Measurements from ENCODE around the gene OPRL1.
A peak's percentile ranks its signal among the peaks of the same experiment; 100 is the strongest.

Gene OPRL1

DNA sequence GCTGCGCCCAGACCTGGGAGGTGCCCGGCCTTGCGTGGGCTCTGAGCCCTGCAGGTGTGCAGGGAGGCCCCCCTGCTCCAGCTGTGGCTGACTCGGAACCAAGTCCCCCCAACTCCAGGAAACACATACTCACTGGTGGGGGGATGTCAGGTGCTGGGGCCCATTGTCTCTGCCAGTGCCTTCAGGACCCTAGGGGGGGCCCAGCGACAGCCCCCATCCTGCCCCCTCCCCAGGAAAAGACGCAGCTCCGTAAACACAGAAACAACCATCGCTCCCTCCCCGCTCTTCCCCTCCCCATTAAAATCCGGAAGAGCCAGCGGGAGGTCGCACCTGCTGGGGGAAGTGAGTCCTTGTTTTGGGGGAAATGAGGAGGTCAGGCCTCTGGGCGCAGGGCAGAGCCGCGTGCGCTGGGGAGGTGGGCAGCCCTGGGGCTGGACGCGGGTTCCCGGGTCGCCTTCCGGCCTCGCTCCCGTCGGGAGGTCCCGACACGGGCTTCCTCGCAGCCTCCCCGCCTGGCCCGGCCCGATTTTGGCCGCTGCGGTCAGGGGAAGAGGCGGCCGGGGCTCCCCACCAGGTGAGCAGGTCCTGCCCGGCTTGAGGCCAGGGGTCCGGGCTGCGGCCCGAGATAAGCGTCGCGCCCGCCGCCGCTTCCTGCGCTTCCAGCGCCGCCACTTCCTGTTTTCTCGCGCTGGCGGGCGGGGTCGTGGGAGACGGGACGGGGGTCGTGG is 37.7 kb upstream of the OPRL1 start:
- peak in 1 of 5 experiments; percentile 60 for DNase-seq

DNA sequence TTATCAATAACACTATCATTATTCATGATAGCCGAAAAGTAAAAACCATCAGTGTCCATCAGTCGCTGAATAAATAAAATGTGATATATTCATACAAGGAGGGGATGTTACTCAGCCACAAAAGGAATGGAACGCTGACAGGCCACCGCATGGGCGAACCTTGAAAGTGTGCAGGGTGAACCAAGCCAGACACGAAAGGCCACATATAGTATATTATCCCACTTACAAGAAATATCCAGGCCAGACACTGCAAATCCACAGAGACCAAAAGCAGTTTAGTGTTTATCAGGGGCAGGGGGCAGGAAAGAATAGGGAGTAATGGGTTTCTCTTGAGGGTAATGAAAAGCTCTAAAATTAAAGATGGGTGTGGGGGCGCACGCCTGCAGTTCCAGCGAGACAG is 36.1 kb upstream of the OPRL1 start:
- no peak for DNase-seq

- no peak for DNase-seq
Measured at GRCh38 chr20:64044484-64045247, 35.2 kb upstream of the OPRL1 start.

GRCh38 chr20:64045346-64046011 is 34.4 kb upstream of the OPRL1 start:
- DNase-seq = no peak

DNA sequence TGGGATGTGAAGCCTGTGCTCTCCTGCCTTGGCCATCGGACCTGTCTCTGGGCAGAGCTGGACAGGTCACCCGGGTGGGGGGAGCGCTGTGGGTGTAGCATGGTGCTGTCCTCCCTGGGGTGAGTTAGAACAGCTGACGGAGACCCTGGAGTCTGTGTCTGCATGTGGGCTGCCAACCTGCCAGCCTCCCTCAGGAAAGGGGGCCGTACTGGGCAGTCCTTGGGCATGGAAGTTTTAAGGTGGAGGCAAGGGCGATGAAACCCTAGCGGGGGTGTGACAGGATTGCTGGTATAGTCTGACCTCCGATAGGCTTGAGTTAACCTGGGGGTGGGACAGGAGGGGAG is 32.9 kb upstream of the OPRL1 start:
- no peak for DNase-seq

DNA sequence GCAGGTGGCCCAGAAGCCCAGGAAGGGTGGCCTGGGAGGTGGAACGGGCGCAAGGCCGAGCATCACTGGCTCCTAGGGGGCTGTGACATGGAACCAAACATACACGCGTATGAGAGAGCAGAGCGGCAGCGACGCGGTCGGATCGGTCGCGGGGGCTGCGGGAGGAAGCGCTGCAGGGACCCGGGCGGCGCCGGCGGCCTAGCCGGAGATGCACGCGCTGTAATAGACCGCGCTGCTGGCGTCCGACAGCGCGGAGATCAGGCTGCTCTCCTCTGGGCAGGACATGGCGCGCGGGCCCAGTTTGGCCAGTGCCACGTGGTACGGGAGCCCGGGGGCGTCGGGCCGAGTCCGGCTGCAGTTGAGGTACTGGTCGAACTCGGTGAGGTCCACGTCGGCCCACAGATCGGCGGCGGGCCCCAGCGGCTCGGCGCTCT is 31.9 kb upstream of the OPRL1 start:
- no peak for DNase-seq

DNA sequence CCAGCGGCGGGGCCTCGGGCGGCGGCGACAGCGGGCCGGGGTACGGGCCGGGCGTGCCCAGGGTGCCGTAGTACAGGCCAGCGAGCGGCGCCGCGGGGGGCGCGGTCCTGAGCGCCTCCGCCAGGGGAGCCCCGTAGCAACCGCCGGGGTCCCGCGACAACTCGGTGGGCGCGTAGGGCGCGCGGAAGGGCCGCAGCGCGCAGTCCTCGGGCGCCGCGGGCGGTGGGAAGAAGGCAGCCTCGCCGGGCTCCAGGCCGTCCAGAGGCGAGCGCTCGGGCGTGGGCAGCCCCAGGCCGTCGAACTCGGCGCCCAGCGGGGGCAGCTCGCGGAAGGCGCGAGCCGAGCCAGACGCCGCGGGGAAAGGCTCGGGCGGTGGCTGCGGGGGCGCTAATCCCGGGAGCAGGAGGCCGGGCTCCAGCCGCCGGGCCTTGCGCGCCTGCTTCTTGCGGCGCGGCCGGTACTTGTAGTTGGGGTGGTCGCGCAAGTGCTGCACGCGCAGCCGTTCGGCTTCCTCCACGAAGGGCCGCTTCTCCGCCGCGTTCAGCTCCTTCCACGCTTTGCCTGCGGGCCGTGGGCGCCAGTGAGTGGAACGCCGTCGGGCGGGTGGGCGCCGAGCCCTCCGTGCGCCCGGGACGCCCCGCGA is 31.4 kb upstream of the OPRL1 start:
- no peak for DNase-seq

DNA sequence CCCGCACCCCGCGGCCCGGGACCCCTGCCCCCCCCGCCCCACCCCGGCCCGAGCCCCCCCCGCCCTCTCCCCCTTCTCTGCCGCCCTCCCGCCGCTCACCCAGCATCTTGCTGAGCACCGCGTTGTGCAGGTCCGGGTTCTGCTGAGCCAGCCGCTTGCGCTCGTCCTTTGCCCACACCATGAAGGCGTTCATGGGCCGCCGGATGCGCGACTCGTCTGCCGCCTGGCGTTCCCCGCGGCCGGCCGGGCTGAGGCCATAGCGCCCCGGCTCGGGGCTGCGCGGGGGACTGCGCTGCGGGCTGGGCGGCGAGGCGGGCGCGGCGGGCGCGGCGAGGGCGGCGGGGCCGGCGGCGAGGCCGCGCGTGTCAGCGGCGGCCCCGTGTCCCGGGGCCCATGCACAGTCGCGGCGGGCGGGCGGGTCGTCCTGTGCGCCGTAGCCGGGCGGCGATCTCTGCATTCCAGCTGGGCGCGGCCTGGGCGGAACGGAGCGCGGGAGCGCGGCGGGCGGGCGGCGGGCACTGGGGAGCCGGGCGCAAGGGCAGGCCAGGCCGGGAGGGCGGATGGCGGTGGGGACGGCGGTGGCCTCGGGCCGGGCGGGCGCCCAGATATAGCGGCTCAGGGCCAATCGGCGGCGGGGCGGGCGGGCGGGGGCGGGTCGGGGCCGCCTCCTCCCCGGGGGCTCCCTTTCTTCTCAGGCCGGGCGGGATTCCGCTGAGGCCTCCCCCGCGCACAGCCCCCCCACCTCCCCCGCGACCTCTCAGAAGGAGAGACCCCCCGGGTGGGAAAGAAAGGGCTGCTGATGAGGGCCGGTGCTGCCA is 30.6 kb upstream of the OPRL1 start, which contains the start of gene SOX18:
Gene SOX18 (minus strand): TSS at position 580 of the 818 bp plus-strand sequence. CDS start 123 bp downstream, at position 457.
- DNase-seq = peak in 1 of 5 experiments; percentile 62

GRCh38 chr20:64049878-64050260 is 30.0 kb upstream of the OPRL1 start:
- DNase-seq = no peak

GRCh38 chr20:64050261-64051032 is 29.4 kb upstream of the OPRL1 start:
- DNase-seq = no peak

GRCh38 chr20:64051033-64051452 is 28.8 kb upstream of the OPRL1 start:
- DNase-seq = no peak

DNA sequence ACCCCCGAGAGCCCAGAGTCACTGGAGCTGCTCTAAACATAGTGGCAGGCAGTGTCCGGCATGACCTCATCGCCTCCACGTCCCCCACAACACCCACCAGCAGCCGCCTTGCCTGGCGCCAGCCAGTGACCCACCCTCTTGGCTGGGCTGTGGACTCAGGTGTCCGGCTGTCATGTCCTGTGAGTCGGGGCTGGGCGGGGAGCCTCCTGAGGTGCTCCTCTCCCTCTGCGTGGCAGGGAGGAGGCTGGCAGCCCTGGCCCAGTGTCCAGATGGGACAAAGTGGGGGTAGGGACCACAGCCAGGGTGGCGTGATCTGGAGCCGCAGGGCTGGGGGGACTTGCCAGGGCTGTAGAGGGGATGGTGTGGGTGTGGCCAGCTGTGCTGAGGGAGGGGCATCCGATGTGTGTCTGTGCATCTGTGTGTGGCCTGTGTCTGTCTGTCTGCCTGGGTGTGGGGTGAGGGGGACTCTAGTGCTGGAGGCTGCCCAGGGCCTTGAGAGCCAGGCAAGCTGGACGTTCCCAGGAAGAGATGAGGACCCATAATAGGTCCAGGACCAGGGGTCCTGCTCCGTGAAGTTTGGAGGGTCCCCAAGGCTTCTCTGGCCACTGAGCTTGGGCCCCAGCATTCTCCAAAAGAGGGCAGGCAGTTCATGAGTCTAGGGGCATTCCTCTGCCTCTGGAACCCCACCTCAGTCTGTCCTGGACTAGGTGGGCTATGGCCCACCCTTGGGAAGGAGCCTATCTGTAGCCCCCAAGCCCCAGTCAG is 28.1 kb upstream of the OPRL1 start:
- no peak for DNase-seq

- no peak for DNase-seq
Measured at GRCh38 chr20:64052326-64052722, 27.6 kb upstream of the OPRL1 start.

GRCh38 chr20:64052987-64053840 is 26.7 kb upstream of the OPRL1 start:
- DNase-seq = no peak

DNA sequence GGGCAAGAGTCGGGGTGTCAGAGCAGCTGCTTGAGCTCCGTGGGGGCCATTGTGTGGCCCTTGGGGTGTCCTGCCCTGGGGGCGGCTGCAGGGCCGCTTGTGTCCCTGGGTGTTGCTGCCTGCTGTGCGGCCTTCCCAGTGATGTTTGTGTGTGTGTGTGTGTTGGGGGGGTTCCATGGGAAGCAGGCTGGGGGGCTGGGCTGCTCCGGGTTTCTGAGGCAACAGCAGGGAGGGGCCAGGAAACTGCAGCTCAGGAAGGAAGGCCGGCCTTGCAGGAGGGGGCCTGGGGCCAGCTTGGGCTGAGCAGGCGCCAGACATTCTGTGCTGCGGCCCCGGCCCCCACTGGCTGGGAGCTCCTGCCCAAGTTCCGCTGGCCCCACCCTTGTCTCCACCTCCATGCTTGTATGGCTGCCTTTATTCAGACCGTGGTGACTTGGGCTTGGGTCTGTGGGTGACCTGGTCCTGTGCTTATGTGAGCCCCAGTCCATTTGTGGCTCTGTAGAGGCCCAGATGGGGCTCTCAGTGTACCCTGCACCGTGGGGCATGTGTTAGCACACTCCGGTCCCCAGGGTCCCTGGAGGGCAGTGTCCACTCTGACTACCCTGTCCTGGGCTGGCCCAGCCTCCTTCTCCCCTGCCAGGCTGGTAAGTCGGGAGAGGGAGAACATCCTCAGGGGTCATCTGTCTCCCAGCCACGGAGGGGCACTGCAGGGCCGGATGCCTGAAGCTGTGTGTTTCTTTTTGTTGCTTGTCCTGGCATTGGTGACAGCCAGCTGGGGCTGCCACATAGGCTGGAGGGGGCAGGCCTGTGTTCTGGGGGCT is 25.8 kb upstream of the OPRL1 start:
- no peak for DNase-seq

- no peak for DNase-seq
Measured at GRCh38 chr20:64055396-64055892, 24.4 kb upstream of the OPRL1 start.

- no peak for DNase-seq
Measured at GRCh38 chr20:64055893-64056638, 23.8 kb upstream of the OPRL1 start.

- DNase-seq = no peak
Measured at GRCh38 chr20:64056639-64056888, 23.3 kb upstream of the OPRL1 start.
